Tibial nerve (tissue), 4 donors: ENCODE data around the gene CCZ1. TPM values are rescaled to one million over a fixed set of nuclear protein-coding genes. Genes with fewer than 3 reads are reported as not detected.
A peak's percentile ranks its signal among the peaks of the same experiment; 100 is the strongest.
"Not testable (repeated sequence)": the region's sequence is repeated elsewhere in the genome, so short reads cannot be mapped to it uniquely, and the experiment has no call there.

Experiments used
- DNase-seq, 2 donors: peaks; one replicate each; pipeline ENCODE4 v3.0.0-alpha.2; 2019; ENCODE audit warnings: low spot score in 2 of 2
- H3K27ac ChIP-seq, 4 donors: fragments of 200-600 bp; sonication (generic) in 3 of 4; one replicate each; pipeline ENCODE4 v1.5.1; 2017 to 2019; ENCODE audit warnings: mild to moderate bottlenecking in 1 of 4
- H3K27me3 ChIP-seq, 2 donors: fragments of 200-600 bp; sonication (generic) in 1 of 2; one replicate each; pipeline versions ENCODE4 v1.5.1 to v1.6.0; 2017 to 2019
- H3K36me3 ChIP-seq, 3 donors: fragments of 200-600 bp; sonication (generic); one replicate each; pipeline ENCODE4 v1.5.1; 2018 to 2019
- H3K4me1 ChIP-seq, 4 donors: fragments of 200-600 bp; sonication (generic) in 3 of 4; one replicate each; pipeline ENCODE4 v1.5.1; 2017 to 2019
- H3K4me3 ChIP-seq, 4 donors: fragments of 200-600 bp; sonication (generic) in 3 of 4; one replicate each; pipeline ENCODE4 v1.5.1; 2017 to 2019; ENCODE audit warnings: mild to moderate bottlenecking in 1 of 4, moderate library complexity in 1 of 4
- H3K9me3 ChIP-seq, 4 donors: fragments of 200-600 bp; sonication (generic) in 3 of 4; one replicate each; pipeline ENCODE4 v1.5.1; 2017 to 2019
- CTCF ChIP-seq, 5 experiments: fragments of 200-600 bp in 3 of 5; fragments of 450-650 bp in 2 of 5; sonication (generic) in 3 of 5; IDR thresholded peaks; one replicate each; pipeline ENCODE4 v1.5.1; 2016 to 2019; ENCODE audit warnings: antibody characterized with exemption in 5 of 5, mild to moderate bottlenecking in 3 of 5, moderate library complexity in 2 of 5
- EP300 ChIP-seq, 2 donors: sonication (generic); formaldehyde crosslinking; IDR thresholded peaks; one replicate each; pipeline ENCODE4 v1.6.1; 2017; ENCODE audit warnings: antibody characterized with exemption in 2 of 2, mild to moderate bottlenecking in 1 of 2
- POLR2A ChIP-seq, 2 donors: fragments of 450-650 bp; IDR thresholded peaks; one replicate each; pipeline ENCODE4 v1.6.1; 2017; ENCODE audit warnings: antibody characterized with exemption in 2 of 2, mild to moderate bottlenecking in 2 of 2, moderate library complexity in 2 of 2
- WGBS, 2 donors: methylation state at CpG; one replicate each; pipeline ENCODE4 v1.1.5; 2018; 5-methylcytosine and 5-hydroxymethylcytosine counted together
- total RNA-seq, 4 donors: library from RNA; depleted of rRNA; stranded (reverse); fragments of >200 nt; gene quantifications; one replicate each; pipeline ENCODE4 v1.1.0, GENCODE V29; 2016

CCZ1 gene
- total RNA-seq, 4 donors from 2014 or later, result 30.8 to 44.1 (median 38.1) TPM

- WGBS, 2 donors, result 98% methylated on average over 9 of the region's 9 CpGs
- no peak for TF ChIP-seq POLR2A (IDR thresholded peaks at IDR 0.05)
- no peak for TF ChIP-seq CTCF (IDR thresholded peaks at IDR 0.05)
- no peak for TF ChIP-seq EP300 (IDR thresholded peaks at IDR 0.05)
- H3K27ac ChIP-seq, result no peak overlapping the region
These were observed 6.0 kb upstream of the CCZ1 start for GRCh38 chr7:5892498-5892897.

GRCh38 chr7:5897369-5897919 lies 1.1 kb upstream of the CCZ1 start:
- not testable (repeated sequence) for H3K4me3 ChIP-seq, H3K27ac ChIP-seq, H3K9me3 ChIP-seq, H3K27me3 ChIP-seq, DNase-seq, H3K4me1 ChIP-seq, H3K36me3 ChIP-seq
- 53 to 70% methylated on average over 6 to 7 of the region's 13 CpGs for WGBS, 2 donors

More at GRCh38 chr7:5892498-5892897, 6.0 kb upstream of the CCZ1 start:
- no peaks in the 10 kb centered on the region for H3K27me3 ChIP-seq
- no peaks in the 10 kb centered on the region for H3K9me3 ChIP-seq
- no peaks in the 10 kb centered on the region for H3K4me1 ChIP-seq
- no peak for DNase-seq
- H3K4me3 ChIP-seq, result no peak overlapping the region
- H3K36me3 ChIP-seq, result no peaks in the 10 kb centered on the region

GRCh38 chr7:5903002-5903401 lies 4.5 kb downstream of the CCZ1 start:
- not testable (repeated sequence) for H3K4me3 ChIP-seq, H3K27ac ChIP-seq, DNase-seq, H3K27me3 ChIP-seq, H3K4me1 ChIP-seq, H3K9me3 ChIP-seq
- WGBS, 2 donors, result 94 to 97% methylated on average over 6 of the region's 6 CpGs
- H3K36me3 ChIP-seq, result peaks cover 0 to 31% (median 0%) of the 10 kb centered on the region in 3 donors

- peaks cover 0 to 34% (median 0%) of the 10 kb centered on the region in 3 donors for H3K36me3 ChIP-seq
- not testable (repeated sequence) for H3K4me1 ChIP-seq, H3K27me3 ChIP-seq, H3K4me3 ChIP-seq, H3K27ac ChIP-seq, DNase-seq, H3K9me3 ChIP-seq
- 92 to 96% methylated on average over 5 of the region's 5 CpGs for WGBS, 2 donors
These were observed 6.2 kb downstream of the CCZ1 start for GRCh38 chr7:5904726-5905125.

- DNase-seq, H3K27ac ChIP-seq, H3K27me3 ChIP-seq, H3K4me3 ChIP-seq, H3K9me3 ChIP-seq, H3K4me1 ChIP-seq: not testable (repeated sequence)
- H3K36me3 ChIP-seq, result peaks cover 0 to 46% (median 0%) of the 10 kb centered on the region in 3 donors
- 84 to 85% methylated on average over 6 of the region's 6 CpGs for WGBS, 2 donors
These were observed 10.3 kb downstream of the CCZ1 start for GRCh38 chr7:5908835-5909234.

GRCh38 chr7:5916529-5916928 lies 18.0 kb downstream of the CCZ1 start:
- not testable (repeated sequence) for H3K4me1 ChIP-seq

GRCh38 chr7:5924180-5924579 lies 25.6 kb downstream of the CCZ1 start:
- H3K36me3 ChIP-seq, H3K27ac ChIP-seq, H3K27me3 ChIP-seq, H3K4me3 ChIP-seq, DNase-seq, H3K4me1 ChIP-seq, H3K9me3 ChIP-seq: not testable (repeated sequence)
- WGBS, 2 donors, result no CpG with 5 or more reads among the region's 2 CpGs

More at GRCh38 chr7:5916529-5916928, 18.0 kb downstream of the CCZ1 start:
- not testable (repeated sequence) for DNase-seq, H3K36me3 ChIP-seq, H3K4me3 ChIP-seq, H3K9me3 ChIP-seq, H3K27ac ChIP-seq, H3K27me3 ChIP-seq
- WGBS, 2 donors, result 71 to 75% methylated on average over 2 to 4 of the region's 6 CpGs

GRCh38 chr7:5924630-5925029 lies 26.1 kb downstream of the CCZ1 start:
- no CpG with 5 or more reads among the region's 12 CpGs for WGBS, 2 donors
- H3K27ac ChIP-seq, H3K36me3 ChIP-seq, H3K9me3 ChIP-seq, DNase-seq, H3K4me3 ChIP-seq, H3K4me1 ChIP-seq, H3K27me3 ChIP-seq: not testable (repeated sequence)

- H3K9me3 ChIP-seq, H3K4me3 ChIP-seq, H3K27ac ChIP-seq, H3K4me1 ChIP-seq, H3K27me3 ChIP-seq, DNase-seq, H3K36me3 ChIP-seq: not testable (repeated sequence)
- WGBS, 2 donors, result no CpG with 5 or more reads among the region's 13 CpGs
These were observed 27.8 kb downstream of the CCZ1 start for GRCh38 chr7:5926263-5926870.

GRCh38 chr7:5930290-5930689 lies 31.8 kb downstream of the CCZ1 start:
- not testable (repeated sequence) for H3K27me3 ChIP-seq, H3K27ac ChIP-seq, H3K4me3 ChIP-seq, DNase-seq, H3K36me3 ChIP-seq, H3K9me3 ChIP-seq, H3K4me1 ChIP-seq
- no CpG with 5 or more reads among the region's 10 CpGs for WGBS, 2 donors

- not testable (repeated sequence) for H3K4me1 ChIP-seq, H3K27ac ChIP-seq, H3K4me3 ChIP-seq, H3K9me3 ChIP-seq, H3K36me3 ChIP-seq, H3K27me3 ChIP-seq, DNase-seq
- WGBS, 2 donors, result 94% methylated on average over 14 of the region's 14 CpGs
These were observed 32.7 kb downstream of the CCZ1 start for GRCh38 chr7:5931250-5931649.

GRCh38 chr7:5931905-5932644 lies 33.5 kb downstream of the CCZ1 start:
- not testable (repeated sequence) for H3K9me3 ChIP-seq, H3K36me3 ChIP-seq, H3K4me3 ChIP-seq, H3K27me3 ChIP-seq, H3K4me1 ChIP-seq, H3K27ac ChIP-seq
- 58 to 92% methylated on average over 3 to 5 of the region's 13 CpGs for WGBS, 2 donors
- peak; percentile 14 to 28 for DNase-seq
